Ishikawa (cell line): ENCODE measurements around the gene DCAF6.

Experiments
- CEBPB ChIP-seq: IDR thresholded peaks from 2 replicates; pipeline ENCODE4 v1.6.1; 2012
- CREB1 ChIP-seq: IDR thresholded peaks from 2 replicates; pipeline ENCODE4 v1.6.1; 2012; ENCODE audit warnings: low read depth
- EGR1 ChIP-seq: IDR thresholded peaks from 2 replicates; pipeline ENCODE4 v1.6.1; 2012
- EP300 ChIP-seq: IDR thresholded peaks from 2 replicates; pipeline ENCODE4 v1.6.1; 2012; ENCODE audit warnings: borderline replicate concordance
- FOXM1 ChIP-seq: IDR thresholded peaks from 2 replicates; pipeline ENCODE4 v1.6.1; 2012; ENCODE audit warnings: low read depth, borderline replicate concordance
- MAX ChIP-seq: IDR thresholded peaks from 2 replicates; pipeline ENCODE4 v1.6.1; 2012
- NFIC ChIP-seq: IDR thresholded peaks from 2 replicates; pipeline ENCODE4 v1.6.1; 2012
- RAD21 ChIP-seq: IDR thresholded peaks from 2 replicates; pipeline ENCODE4 v1.6.1; 2012; ENCODE audit warnings: low read depth
- REST ChIP-seq: IDR thresholded peaks from 2 replicates; pipeline ENCODE4 v1.6.1; 2012; ENCODE audit warnings: low read depth, mild to moderate bottlenecking
- TAF1 ChIP-seq: IDR thresholded peaks from 2 replicates; pipeline ENCODE4 v1.6.1; 2012; ENCODE audit warnings: low read depth, mild to moderate bottlenecking
- TCF12 ChIP-seq: IDR thresholded peaks from 2 replicates; pipeline ENCODE4 v1.6.1; 2012; ENCODE audit warnings: low read depth
- TEAD4 ChIP-seq: IDR thresholded peaks from 2 replicates; pipeline ENCODE4 v1.6.1; 2012
- YY1 ChIP-seq: IDR thresholded peaks from 2 replicates; pipeline ENCODE4 v1.6.1; 2012; ENCODE audit warnings: low read depth
- ZBTB7A ChIP-seq: IDR thresholded peaks from 2 replicates; pipeline ENCODE4 v1.6.1; 2012; ENCODE audit warnings: low read depth
- TF ChIP-seq, protein P1 (sequence below): IDR thresholded peaks from 2 replicates; pipeline ENCODE4 v1.6.1; 2012

DCAF6 gene, protein sequence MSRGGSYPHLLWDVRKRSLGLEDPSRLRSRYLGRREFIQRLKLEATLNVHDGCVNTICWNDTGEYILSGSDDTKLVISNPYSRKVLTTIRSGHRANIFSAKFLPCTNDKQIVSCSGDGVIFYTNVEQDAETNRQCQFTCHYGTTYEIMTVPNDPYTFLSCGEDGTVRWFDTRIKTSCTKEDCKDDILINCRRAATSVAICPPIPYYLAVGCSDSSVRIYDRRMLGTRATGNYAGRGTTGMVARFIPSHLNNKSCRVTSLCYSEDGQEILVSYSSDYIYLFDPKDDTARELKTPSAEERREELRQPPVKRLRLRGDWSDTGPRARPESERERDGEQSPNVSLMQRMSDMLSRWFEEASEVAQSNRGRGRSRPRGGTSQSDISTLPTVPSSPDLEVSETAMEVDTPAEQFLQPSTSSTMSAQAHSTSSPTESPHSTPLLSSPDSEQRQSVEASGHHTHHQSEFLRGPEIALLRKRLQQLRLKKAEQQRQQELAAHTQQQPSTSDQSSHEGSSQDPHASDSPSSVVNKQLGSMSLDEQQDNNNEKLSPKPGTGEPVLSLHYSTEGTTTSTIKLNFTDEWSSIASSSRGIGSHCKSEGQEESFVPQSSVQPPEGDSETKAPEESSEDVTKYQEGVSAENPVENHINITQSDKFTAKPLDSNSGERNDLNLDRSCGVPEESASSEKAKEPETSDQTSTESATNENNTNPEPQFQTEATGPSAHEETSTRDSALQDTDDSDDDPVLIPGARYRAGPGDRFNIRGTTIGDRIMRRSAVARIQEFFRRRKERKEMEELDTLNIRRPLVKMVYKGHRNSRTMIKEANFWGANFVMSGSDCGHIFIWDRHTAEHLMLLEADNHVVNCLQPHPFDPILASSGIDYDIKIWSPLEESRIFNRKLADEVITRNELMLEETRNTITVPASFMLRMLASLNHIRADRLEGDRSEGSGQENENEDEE

DNA sequence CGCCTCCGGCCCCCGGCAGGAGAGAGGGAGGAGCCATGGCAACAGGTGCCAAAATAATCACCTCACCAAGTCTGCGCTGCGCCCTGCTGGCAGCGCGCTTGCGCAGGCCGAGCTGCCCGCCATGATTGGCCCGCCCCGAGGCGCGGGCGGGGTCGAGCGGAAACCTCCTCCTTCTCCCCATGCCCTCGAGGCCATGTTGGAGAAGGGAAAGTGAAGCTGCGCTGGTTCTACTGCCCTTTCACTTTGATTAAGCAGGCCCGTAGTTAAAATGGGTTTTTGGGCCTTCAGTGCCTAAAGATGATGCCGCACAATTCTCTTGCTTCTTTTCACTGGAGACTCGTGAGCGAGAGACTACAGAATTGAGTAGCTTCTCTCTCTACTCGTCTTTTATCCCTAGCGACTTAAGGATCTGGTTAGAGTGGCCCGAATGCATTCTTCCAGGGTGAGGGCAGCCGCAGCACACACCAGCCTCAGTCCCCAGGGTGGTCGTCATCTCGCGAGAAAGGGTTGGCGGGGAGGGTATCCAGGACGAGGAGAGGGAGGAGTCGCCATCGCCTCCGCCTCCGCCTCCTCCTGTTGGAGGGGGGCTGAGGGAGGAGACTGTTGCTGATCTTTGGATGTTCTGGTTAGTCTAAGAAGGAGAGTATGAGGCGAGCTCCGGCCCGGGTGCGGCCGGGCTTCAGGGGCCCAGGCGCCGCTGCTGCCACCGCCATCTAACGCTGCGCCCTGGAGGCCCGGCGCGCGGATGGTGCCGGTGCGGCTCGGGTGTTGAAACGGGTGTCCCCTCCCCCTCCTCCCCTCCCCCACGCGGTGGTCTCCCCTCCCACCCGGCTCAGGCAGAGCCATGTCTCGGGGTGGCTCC lies at the start of gene DCAF6:
TSS of gene DCAF6 (plus strand) at position 616 of the 862 bp plus-strand sequence. CDS start at position 845, 229 bp downstream.
- TF ChIP-seq ZBTB7A: 0 out of 2 replicates have a peak, but pooled peaks have one; percentile 37
- TF ChIP-seq EGR1: peak; percentile 54
- no peak for TF ChIP-seq REST
- peak; percentile 11; the same call in 1 of the 2 replicates for TF ChIP-seq TCF12
- 0 out of 2 replicates have a peak, but pooled peaks have one; percentile 5 for TF ChIP-seq MAX
- peak; percentile 79 for TF ChIP-seq TAF1
- no peak for TF ChIP-seq EP300
- TF ChIP-seq YY1: peak; percentile 97
- no peak for TF ChIP-seq CREB1

DNA sequence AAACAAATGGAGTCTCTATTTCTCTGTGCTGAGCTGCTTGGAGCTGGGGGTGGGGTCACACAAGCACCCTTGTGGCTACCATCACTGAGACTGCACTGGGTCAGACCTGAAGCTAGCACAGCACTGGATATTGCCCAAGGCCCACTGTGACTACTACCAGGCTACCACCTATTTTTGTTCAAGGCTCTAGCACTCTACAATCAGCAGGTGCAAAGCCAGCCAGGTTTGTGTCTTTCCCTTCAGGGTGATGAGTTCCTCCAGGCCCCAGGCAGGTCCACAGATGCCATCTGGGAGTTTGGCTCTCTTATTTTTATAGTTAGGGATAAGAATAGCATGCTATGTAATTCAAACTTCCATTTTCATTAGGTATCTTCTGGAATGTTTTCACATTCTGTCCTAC lies 46.1 kb upstream of the DCAF6 start:
- no peak for TF ChIP-seq REST

DNA sequence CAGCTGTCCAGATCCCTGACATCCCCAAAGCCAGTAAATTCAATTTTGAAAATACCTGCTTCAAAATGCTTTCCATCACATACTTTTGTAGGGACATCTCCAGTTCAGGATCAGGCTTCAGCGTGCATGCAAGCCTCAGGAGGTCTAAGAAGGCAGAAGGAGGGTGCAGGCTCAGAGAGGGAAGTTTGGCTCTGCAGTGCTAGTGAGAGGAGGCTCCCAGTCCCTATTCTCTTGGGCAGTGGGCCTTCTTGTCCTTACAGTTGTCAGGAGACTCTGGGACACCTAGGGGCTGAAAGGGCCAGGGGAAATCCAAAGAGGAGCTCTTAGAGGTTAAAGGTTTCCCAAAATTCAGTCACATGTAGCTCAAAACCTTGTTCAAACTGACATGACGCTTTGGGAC lies 42.7 kb upstream of the DCAF6 start:
- TF ChIP-seq YY1: no peak
- TF ChIP-seq TCF12: no peak
- no peak for TF ChIP-seq CEBPB
- TF ChIP-seq TEAD4: no peak
- TF ChIP-seq, protein P1, sequence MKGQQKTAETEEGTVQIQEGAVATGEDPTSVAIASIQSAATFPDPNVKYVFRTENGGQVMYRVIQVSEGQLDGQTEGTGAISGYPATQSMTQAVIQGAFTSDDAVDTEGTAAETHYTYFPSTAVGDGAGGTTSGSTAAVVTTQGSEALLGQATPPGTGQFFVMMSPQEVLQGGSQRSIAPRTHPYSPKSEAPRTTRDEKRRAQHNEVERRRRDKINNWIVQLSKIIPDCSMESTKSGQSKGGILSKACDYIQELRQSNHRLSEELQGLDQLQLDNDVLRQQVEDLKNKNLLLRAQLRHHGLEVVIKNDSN: no peak
- TF ChIP-seq FOXM1: no peak
- TF ChIP-seq EP300: no peak
- TF ChIP-seq CREB1: no peak
- TF ChIP-seq REST: no peak
- no peak for TF ChIP-seq EGR1
- TF ChIP-seq ZBTB7A: no peak
- no peak for TF ChIP-seq NFIC
- TF ChIP-seq MAX: no peak
- TF ChIP-seq TAF1: no peak

GRCh38 chr1:167898578-167899222 lies 37.8 kb upstream of the DCAF6 start:
- no peak for TF ChIP-seq NFIC
- no peak for TF ChIP-seq FOXM1
- no peak for TF ChIP-seq TAF1
- no peak for TF ChIP-seq EGR1
- TF ChIP-seq TEAD4: no peak
- TF ChIP-seq RAD21: no peak
- TF ChIP-seq YY1: no peak
- no peak for TF ChIP-seq EP300
- TF ChIP-seq REST: no peak
- no peak for TF ChIP-seq ZBTB7A
- TF ChIP-seq TCF12: no peak
- no peak for TF ChIP-seq CEBPB
- TF ChIP-seq CREB1: no peak
- TF ChIP-seq, protein P1: no peak
- TF ChIP-seq MAX: no peak
